HEK293 (cell line): ENCODE results near the gene SCARB2.

Experiments
- CTCF ChIA-PET: fragments of 350-600 bp; formaldehyde crosslinking; extraction: SDS; loops from one replicate; lab custom pipeline; 2021; ENCODE audit warnings: antibody characterized with exemption; lab: Yijun Ruan, JAX
- POLR2A ChIA-PET: fragments of 300-600 bp; formaldehyde crosslinking; extraction: SDS; loops from one replicate; lab custom pipeline; 2020; ENCODE audit warnings: antibody characterized with exemption, inconsistent platforms; lab: Yijun Ruan, JAX
- H3K27ac ChIP-seq: fragments of 200-500 bp; sonication (Bioruptor generic); 2 replicates; pipeline ENCODE4 v1.5.1; 2014; ENCODE audit warnings: low read depth, low read length, control low read depth, inconsistent platforms; ENCODE audit errors: extremely low read depth
- H3K36me3 ChIP-seq, 2 experiments: fragments of 200-500 bp in 1 of 2; sonication (Bioruptor generic) in 1 of 2; 1 replicate in 1 of 2; 2 replicates in 1 of 2; pipeline ENCODE4 v1.5.1; 2014 to 2017; ENCODE audit warnings: inconsistent platforms in 2 of 2, low read length in 2 of 2; ENCODE audit not compliant: control insufficient read depth in 2 of 2, insufficient read depth in 1 of 2
- H3K4me1 ChIP-seq: fragments of 200-500 bp; sonication (Bioruptor generic); 2 replicates; pipeline ENCODE4 v1.5.1; 2014; ENCODE audit warnings: mild to moderate bottlenecking, low read length, inconsistent platforms; ENCODE audit not compliant: control insufficient read depth, insufficient read depth
- H3K4me3 ChIP-seq: 2 replicates; pipeline ENCODE4 v1.5.1; 2011; ENCODE audit warnings: low read depth, mild to moderate bottlenecking, control low read depth, low read length, moderate library complexity
- H3K9me3 ChIP-seq: fragments of 200-500 bp; sonication (Bioruptor generic); 2 replicates; pipeline ENCODE4 v1.5.1; 2014; ENCODE audit warnings: low read depth, low read length, inconsistent platforms; ENCODE audit not compliant: control insufficient read depth, insufficient read depth
- BCL11A ChIP-seq: fragments of 450-650 bp; formaldehyde crosslinking; IDR thresholded peaks from 2 replicates; pipeline ENCODE4 v1.5.1; 2016; ENCODE audit warnings: low read depth, missing biosample characterization, missing genetic modification characterization
- HOXA7 ChIP-seq: sonication (generic); formaldehyde crosslinking; IDR thresholded peaks from 2 replicates; pipeline ENCODE4 v1.8.1; 2022; ENCODE audit warnings: missing genetic modification reagents, borderline replicate concordance
- KLF17 ChIP-seq: fragments of 450-650 bp; formaldehyde crosslinking; IDR thresholded peaks from 2 replicates; pipeline ENCODE4 v1.5.1; 2016; ENCODE audit warnings: missing biosample characterization, missing genetic modification characterization
- ZBTB11 ChIP-seq: fragments of 450-650 bp; formaldehyde crosslinking; conservative IDR thresholded peaks from 2 replicates; pipeline ENCODE4 v1.5.1; 2016; ENCODE audit warnings: low read depth, missing biosample characterization, missing genetic modification characterization
- ZBTB8A ChIP-seq: fragments of 450-650 bp; formaldehyde crosslinking; IDR thresholded peaks from 2 replicates; pipeline ENCODE4 v1.5.1; 2016; ENCODE audit warnings: missing biosample characterization, missing genetic modification characterization
- ZNF148 ChIP-seq: fragments of 450-650 bp; formaldehyde crosslinking; IDR thresholded peaks from 2 replicates; pipeline ENCODE4 v1.5.0; 2017; ENCODE audit warnings: missing biosample characterization, missing genetic modification characterization, borderline replicate concordance
- ZNF184 ChIP-seq: fragments of 450-650 bp; IDR thresholded peaks from 2 replicates; pipeline ENCODE4 v1.5.1; 2018; ENCODE audit warnings: missing biosample characterization, mild to moderate bottlenecking, missing genetic modification characterization
- ZNF416 ChIP-seq: fragments of 450-650 bp; formaldehyde crosslinking; IDR thresholded peaks from 2 replicates; pipeline ENCODE4 v1.5.1; 2016; ENCODE audit warnings: missing biosample characterization, missing genetic modification characterization
- ZNF433 ChIP-seq: fragments of 450-650 bp; formaldehyde crosslinking; IDR thresholded peaks from 2 replicates; pipeline ENCODE4 v1.5.1; 2016; ENCODE audit warnings: missing biosample characterization, missing genetic modification characterization, low read depth
- ZNF530 ChIP-seq: fragments of 450-650 bp; formaldehyde crosslinking; IDR thresholded peaks from 2 replicates; pipeline ENCODE4 v1.5.1; 2016; ENCODE audit warnings: low read depth, missing biosample characterization, missing genetic modification characterization
- ZNF585B ChIP-seq: fragments of 450-650 bp; formaldehyde crosslinking; IDR thresholded peaks from 2 replicates; pipeline ENCODE4 v1.5.1; 2016; ENCODE audit warnings: missing biosample characterization, missing genetic modification characterization
- ZNF792 ChIP-seq: fragments of 450-650 bp; formaldehyde crosslinking; IDR thresholded peaks from 2 replicates; pipeline ENCODE4 v1.5.1; 2016; ENCODE audit warnings: missing biosample characterization, missing genetic modification characterization
- TF ChIP-seq, protein P1 (sequence below): fragments of 450-650 bp; formaldehyde crosslinking; IDR thresholded peaks from 2 replicates; pipeline ENCODE4 v1.5.1; 2016; ENCODE audit warnings: missing biosample characterization, missing genetic modification characterization
- TF ChIP-seq, protein P2 (sequence below): fragments of 450-650 bp; formaldehyde crosslinking; IDR thresholded peaks from 2 replicates; pipeline ENCODE4 v1.5.1; 2016; ENCODE audit warnings: missing biosample characterization, missing genetic modification characterization
- TF ChIP-seq, protein P3 (sequence below): fragments of 450-650 bp; formaldehyde crosslinking; IDR thresholded peaks from 2 replicates; pipeline ENCODE4 v1.5.1; 2017; ENCODE audit warnings: missing biosample characterization, missing genetic modification characterization
- TF ChIP-seq, protein P4 (sequence below): IDR thresholded peaks from 2 replicates; pipeline ENCODE4 v1.6.1; 2011; ENCODE audit warnings: mild to moderate bottlenecking, low read depth, low read length, borderline replicate concordance

SCARB2 gene

GRCh38 chr4:76174216-76174615, 39.4 kb downstream of the SCARB2 start:
- TF ChIP-seq ZNF184 (tag by site-specific recombination) (no peak), ZNF792 (tag by site-specific recombination) (no peak), ZNF433 (tag by site-specific recombination) (no peak), ZBTB11 (no peak), HOXA7 (CRISPR knock-in tag) (no peak), ZNF148 (tag by site-specific recombination) (no peak), BCL11A (tag by site-specific recombination) (no peak), ZNF585B (no peak)
- TF ChIP-seq, protein P1, sequence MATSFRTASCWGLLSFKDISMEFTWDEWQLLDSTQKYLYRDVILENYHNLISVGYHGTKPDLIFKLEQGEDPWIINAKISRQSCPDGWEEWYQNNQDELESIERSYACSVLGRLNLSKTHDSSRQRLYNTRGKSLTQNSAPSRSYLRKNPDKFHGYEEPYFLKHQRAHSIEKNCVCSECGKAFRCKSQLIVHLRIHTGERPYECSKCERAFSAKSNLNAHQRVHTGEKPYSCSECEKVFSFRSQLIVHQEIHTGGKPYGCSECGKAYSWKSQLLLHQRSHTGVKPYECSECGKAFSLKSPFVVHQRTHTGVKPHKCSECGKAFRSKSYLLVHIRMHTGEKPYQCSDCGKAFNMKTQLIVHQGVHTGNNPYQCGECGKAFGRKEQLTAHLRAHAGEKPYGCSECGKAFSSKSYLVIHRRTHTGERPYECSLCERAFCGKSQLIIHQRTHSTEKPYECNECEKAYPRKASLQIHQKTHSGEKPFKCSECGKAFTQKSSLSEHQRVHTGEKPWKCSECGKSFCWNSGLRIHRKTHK (tag by site-specific recombination) = no peak
- TF ChIP-seq, protein P2, sequence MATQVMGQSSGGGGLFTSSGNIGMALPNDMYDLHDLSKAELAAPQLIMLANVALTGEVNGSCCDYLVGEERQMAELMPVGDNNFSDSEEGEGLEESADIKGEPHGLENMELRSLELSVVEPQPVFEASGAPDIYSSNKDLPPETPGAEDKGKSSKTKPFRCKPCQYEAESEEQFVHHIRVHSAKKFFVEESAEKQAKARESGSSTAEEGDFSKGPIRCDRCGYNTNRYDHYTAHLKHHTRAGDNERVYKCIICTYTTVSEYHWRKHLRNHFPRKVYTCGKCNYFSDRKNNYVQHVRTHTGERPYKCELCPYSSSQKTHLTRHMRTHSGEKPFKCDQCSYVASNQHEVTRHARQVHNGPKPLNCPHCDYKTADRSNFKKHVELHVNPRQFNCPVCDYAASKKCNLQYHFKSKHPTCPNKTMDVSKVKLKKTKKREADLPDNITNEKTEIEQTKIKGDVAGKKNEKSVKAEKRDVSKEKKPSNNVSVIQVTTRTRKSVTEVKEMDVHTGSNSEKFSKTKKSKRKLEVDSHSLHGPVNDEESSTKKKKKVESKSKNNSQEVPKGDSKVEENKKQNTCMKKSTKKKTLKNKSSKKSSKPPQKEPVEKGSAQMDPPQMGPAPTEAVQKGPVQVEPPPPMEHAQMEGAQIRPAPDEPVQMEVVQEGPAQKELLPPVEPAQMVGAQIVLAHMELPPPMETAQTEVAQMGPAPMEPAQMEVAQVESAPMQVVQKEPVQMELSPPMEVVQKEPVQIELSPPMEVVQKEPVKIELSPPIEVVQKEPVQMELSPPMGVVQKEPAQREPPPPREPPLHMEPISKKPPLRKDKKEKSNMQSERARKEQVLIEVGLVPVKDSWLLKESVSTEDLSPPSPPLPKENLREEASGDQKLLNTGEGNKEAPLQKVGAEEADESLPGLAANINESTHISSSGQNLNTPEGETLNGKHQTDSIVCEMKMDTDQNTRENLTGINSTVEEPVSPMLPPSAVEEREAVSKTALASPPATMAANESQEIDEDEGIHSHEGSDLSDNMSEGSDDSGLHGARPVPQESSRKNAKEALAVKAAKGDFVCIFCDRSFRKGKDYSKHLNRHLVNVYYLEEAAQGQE (tag by site-specific recombination) = no peak
- TF ChIP-seq, protein P3, sequence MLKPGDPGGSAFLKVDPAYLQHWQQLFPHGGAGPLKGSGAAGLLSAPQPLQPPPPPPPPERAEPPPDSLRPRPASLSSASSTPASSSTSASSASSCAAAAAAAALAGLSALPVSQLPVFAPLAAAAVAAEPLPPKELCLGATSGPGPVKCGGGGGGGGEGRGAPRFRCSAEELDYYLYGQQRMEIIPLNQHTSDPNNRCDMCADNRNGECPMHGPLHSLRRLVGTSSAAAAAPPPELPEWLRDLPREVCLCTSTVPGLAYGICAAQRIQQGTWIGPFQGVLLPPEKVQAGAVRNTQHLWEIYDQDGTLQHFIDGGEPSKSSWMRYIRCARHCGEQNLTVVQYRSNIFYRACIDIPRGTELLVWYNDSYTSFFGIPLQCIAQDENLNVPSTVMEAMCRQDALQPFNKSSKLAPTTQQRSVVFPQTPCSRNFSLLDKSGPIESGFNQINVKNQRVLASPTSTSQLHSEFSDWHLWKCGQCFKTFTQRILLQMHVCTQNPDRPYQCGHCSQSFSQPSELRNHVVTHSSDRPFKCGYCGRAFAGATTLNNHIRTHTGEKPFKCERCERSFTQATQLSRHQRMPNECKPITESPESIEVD (tag by site-specific recombination) = no peak
- TF ChIP-seq, all 188 proteins: peak for 0
- no peak overlapping the region for H3K4me3 ChIP-seq
- no peaks in the 10 kb centered on the region for H3K9me3 ChIP-seq
- H3K36me3 ChIP-seq = peaks cover 4 to 68% of the 10 kb centered on the region in 2 experiments; a peak in 2 of 3 replicates
- H3K27ac ChIP-seq = no peak overlapping the region
- POLR2A ChIA-PET = no interaction called here
- no peaks in the 10 kb centered on the region for H3K4me1 ChIP-seq
- CTCF ChIA-PET = interaction anchor here (2.2 kb wide), 1 partner anchor 204 kb away, joined by 9 read pairs; no protein-coding TSS in a partner anchor

GRCh38 chr4:76168688-76169087, 44.9 kb downstream of the SCARB2 start:
- Histone ChIP-seq H3K27ac (no peak overlapping the region), H3K36me3 (peaks cover 4 to 70% of the 10 kb centered on the region in 2 experiments; a peak in 2 of 3 replicates), H3K4me3 (no peak overlapping the region), H3K4me1 (no peaks in the 10 kb centered on the region), H3K9me3 (no peaks in the 10 kb centered on the region)
- POLR2A ChIA-PET = no interaction called here
- CTCF ChIA-PET = interaction anchor here (4.1 kb wide), 1 partner anchor 11 kb away, joined by 21 read pairs; no protein-coding TSS in a partner anchor
- TF ChIP-seq ZNF416 (tag by site-specific recombination) (no peak), ZBTB8A (tag by site-specific recombination) (no peak), ZNF530 (tag by site-specific recombination) (no peak), KLF17 (tag by site-specific recombination) (no peak)
- TF ChIP-seq, protein P4, sequence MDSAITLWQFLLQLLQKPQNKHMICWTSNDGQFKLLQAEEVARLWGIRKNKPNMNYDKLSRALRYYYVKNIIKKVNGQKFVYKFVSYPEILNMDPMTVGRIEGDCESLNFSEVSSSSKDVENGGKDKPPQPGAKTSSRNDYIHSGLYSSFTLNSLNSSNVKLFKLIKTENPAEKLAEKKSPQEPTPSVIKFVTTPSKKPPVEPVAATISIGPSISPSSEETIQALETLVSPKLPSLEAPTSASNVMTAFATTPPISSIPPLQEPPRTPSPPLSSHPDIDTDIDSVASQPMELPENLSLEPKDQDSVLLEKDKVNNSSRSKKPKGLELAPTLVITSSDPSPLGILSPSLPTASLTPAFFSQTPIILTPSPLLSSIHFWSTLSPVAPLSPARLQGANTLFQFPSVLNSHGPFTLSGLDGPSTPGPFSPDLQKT = no peak
